K562 (cell line): ENCODE results near the gene ELF5. TPM values are rescaled to one million over a fixed set of nuclear protein-coding genes. Genes with fewer than 3 reads are reported as not detected.

Experiments used
- ATAC-seq: fragments of 200-7000 bp; cut with Tn5 transposase; 3 replicates; pipeline ENCODE4 v1.9.1; 2020; ENCODE audit warnings: moderate library complexity
- BruUV-seq: library from RNA; stranded (reverse); fragments of 400-500 nt; replicated peaks from 2 replicates; lab custom pipeline; 2021; lab: Mats Ljungman, UMichigan
- CTCF ChIA-PET: fragments of 300-600 bp; formaldehyde crosslinking; extraction: SDS; loops from one replicate; lab custom pipeline; 2021; ENCODE audit warnings: low intra/inter-chr PET ratio; lab: Yijun Ruan, JAX
- POLR2A ChIA-PET: fragments of 300-600, 350-650 bp; sonication (Branson Sonifier 250); formaldehyde crosslinking; extraction: SDS; loops from one replicate; lab custom pipeline; 2021; ENCODE audit warnings: antibody characterized with exemption, inconsistent platforms; lab: Yijun Ruan, JAX
- DNase-seq, 4 experiments: peaks; one replicate each; pipeline versions ENCODE4 v3.0.0 to v3.0.0-alpha.2; 2011 to 2018; ENCODE audit warnings: low spot score in 3 of 4, mixed read lengths in 3 of 4; ENCODE audit errors: extremely low read depth in 1 of 4
- FAIRE-seq: peaks from 2 replicates; lab custom pipeline; 2011; peaks lifted over from hg19 to GRCh38; lab: Jason Lieb, UNC
- H2AFZ ChIP-seq: 2 replicates; pipeline ENCODE4 v1.6.0; 2011; ENCODE audit warnings: low read depth, low read length, control low read depth, inconsistent platforms
- H3K27ac ChIP-seq: fragments of 200-600 bp; 3 replicates; pipeline ENCODE4 v1.8.0; 2011; ENCODE audit warnings: low read depth, mild to moderate bottlenecking, control low read depth, inconsistent platforms, low read length, moderate library complexity, mixed read lengths; ENCODE audit errors: extremely low read depth
- H3K27me3 ChIP-seq, 2 experiments: fragments of 300-600 bp in 1 of 2; 2 replicates in 1 of 2; 3 replicates in 1 of 2; pipeline versions ENCODE4 v1.6.0 to v1.8.0; 2011; ENCODE audit warnings: inconsistent platforms in 2 of 2, low read length in 2 of 2, mild to moderate bottlenecking in 1 of 2, mixed read lengths in 1 of 2, moderate library complexity in 1 of 2; ENCODE audit not compliant: control insufficient read depth in 2 of 2, insufficient read depth in 2 of 2
- H3K36me3 ChIP-seq: fragments of 300-600 bp; 3 replicates; pipeline ENCODE4 v1.8.0; 2011; ENCODE audit warnings: mild to moderate bottlenecking, low read length, inconsistent platforms; ENCODE audit not compliant: control insufficient read depth, insufficient read depth
- H3K4me1 ChIP-seq, 2 experiments: fragments of 200-600 bp in 1 of 2; replicated peaks in 1 of 2; 2 replicates in 1 of 2; 3 replicates in 1 of 2; pipeline versions ENCODE4 v1.5.1 to v1.8.0; 2011; ENCODE audit warnings: inconsistent platforms in 2 of 2, low read length in 2 of 2, mild to moderate bottlenecking in 1 of 2, mixed read lengths in 1 of 2, moderate library complexity in 1 of 2; ENCODE audit not compliant: control insufficient read depth in 2 of 2, insufficient read depth in 2 of 2
- H3K4me2 ChIP-seq: 2 replicates; pipeline ENCODE4 v1.6.1; 2011; ENCODE audit warnings: low read length, control low read depth, inconsistent platforms, mixed read lengths; ENCODE audit not compliant: insufficient read depth
- H3K4me3 ChIP-seq: fragments of 200-600 bp; sonication (generic), shearing (Covaris generic); 2 replicates; pipeline ENCODE4 v1.5.1; 2016; ENCODE audit warnings: control low read depth, inconsistent platforms
- H3K79me2 ChIP-seq: fragments of 200-600 bp; 3 replicates; pipeline ENCODE4 v1.8.0; 2011; ENCODE audit warnings: low read length, inconsistent platforms; ENCODE audit not compliant: control insufficient read depth, insufficient read depth
- H3K9ac ChIP-seq, 2 experiments: 2 replicates each; pipeline versions ENCODE4 v1.6.0 to v1.6.1; 2011; ENCODE audit warnings: low read depth in 2 of 2, low read length in 2 of 2, control low read depth in 1 of 2, inconsistent platforms in 1 of 2, mild to moderate bottlenecking in 1 of 2, mixed read lengths in 1 of 2; ENCODE audit not compliant: insufficient read depth in 1 of 2
- H3K9me1 ChIP-seq: one replicate; pipeline ENCODE4 v1.6.0; 2011; ENCODE audit warnings: inconsistent platforms, mild to moderate bottlenecking, low read length, moderate library complexity; ENCODE audit not compliant: control insufficient read depth, insufficient read depth
- H3K9me3 ChIP-seq: replicated peaks from 2 replicates; pipeline ENCODE4 v1.5.1; 2011; ENCODE audit warnings: low read depth, low read length, inconsistent platforms; ENCODE audit not compliant: control insufficient read depth, insufficient read depth
- H4K20me1 ChIP-seq: replicated peaks from 2 replicates; pipeline ENCODE4 v1.6.1; 2011; ENCODE audit warnings: low read length, inconsistent platforms, mixed read lengths; ENCODE audit not compliant: control insufficient read depth, insufficient read depth
- ATF1 ChIP-seq, 2 experiments: fragments of 450-650 bp in 1 of 2; IDR thresholded peaks; 2 replicates each; pipeline ENCODE4 v1.6.1; 2016; ENCODE audit warnings: missing compliant biosample characterization in 1 of 2, missing genetic modification characterization in 1 of 2
- CAMTA2 ChIP-seq: fragments of 250-450 bp; sonication (Bioruptor Pico); conservative IDR thresholded peaks from 2 replicates; pipeline ENCODE4 v1.5.1; 2022
- CBX3 ChIP-seq, 2 experiments: IDR thresholded peaks; 1 replicate in 1 of 2; 2 replicates in 1 of 2; pipeline ENCODE4 v1.6.1; 2012; ENCODE audit warnings: inconsistent platforms in 2 of 2, low read length in 2 of 2, borderline replicate concordance in 1 of 2, control low read depth in 1 of 2
- CCNT2 ChIP-seq: IDR thresholded peaks from 2 replicates; pipeline ENCODE4 v1.6.1; 2011; ENCODE audit warnings: borderline replicate concordance, low read depth, mild to moderate bottlenecking, moderate library complexity, mixed read lengths, low read length; ENCODE audit not compliant: insufficient read length; ENCODE audit errors: extremely low read depth
- ELF2 ChIP-seq: fragments of 250-450 bp; sonication (Bioruptor Pico); IDR thresholded peaks from 2 replicates; pipeline ENCODE4 v1.5.0; 2021; ENCODE audit warnings: mild to moderate bottlenecking
- FOXM1 ChIP-seq, 2 experiments: fragments of 450-650 bp in 1 of 2; sonication (generic) in 1 of 2; formaldehyde crosslinking in 1 of 2; IDR thresholded peaks; 2 replicates each; pipeline versions ENCODE4 v1.6.1 to v1.9.0; 2017 to 2022; ENCODE audit warnings: low read depth in 2 of 2, mild to moderate bottlenecking in 2 of 2, missing genetic modification reagents in 1 of 2, moderate library complexity in 1 of 2
- HNRNPH1 ChIP-seq: fragments of 200-400 bp; formaldehyde crosslinking; optimal IDR thresholded peaks from 2 replicates; pipeline ENCODE3; 2017; ENCODE audit warnings: low read depth, mild to moderate bottlenecking, low read length, moderate library complexity
- KDM5B ChIP-seq: fragments of 200-600 bp; sonication (generic); IDR thresholded peaks from 2 replicates; pipeline ENCODE4 v1.6.1; 2012; ENCODE audit warnings: low read depth, mild to moderate bottlenecking, moderate library complexity, low read length, control low read depth, inconsistent platforms; ENCODE audit not compliant: insufficient replicate concordance
- NR3C1 ChIP-seq: sonication (generic); formaldehyde crosslinking; IDR thresholded peaks from 2 replicates; pipeline ENCODE4 v1.8.1; 2022; ENCODE audit warnings: missing genetic modification reagents
- PHF21A ChIP-seq: fragments of 450-650 bp; IDR thresholded peaks from 2 replicates; pipeline ENCODE4 v1.6.1; 2017; ENCODE audit warnings: low read depth, borderline replicate concordance
- RBFOX2 ChIP-seq: fragments of 200-400 bp; formaldehyde crosslinking; IDR thresholded peaks from 2 replicates; pipeline ENCODE4 v1.6.1; 2017; ENCODE audit warnings: low read depth, mild to moderate bottlenecking, low read length, moderate library complexity
- SIN3A ChIP-seq, 2 experiments: fragments of 150-350 bp in 1 of 2; IDR thresholded peaks; 2 replicates each; pipeline ENCODE4 v1.6.1; 2011 to 2016; ENCODE audit warnings: borderline replicate concordance in 2 of 2, low read depth in 2 of 2, low read length in 2 of 2, mild to moderate bottlenecking in 2 of 2, moderate library complexity in 2 of 2; ENCODE audit not compliant: control insufficient read depth in 1 of 2
- SMARCE1 ChIP-seq: fragments of 450-650 bp; IDR thresholded peaks from 2 replicates; pipeline ENCODE4 v1.7.1; 2016; ENCODE audit warnings: mild to moderate bottlenecking
- SMC3 ChIP-seq: conservative IDR thresholded peaks from 2 replicates; pipeline ENCODE4 v1.6.1; 2011; ENCODE audit warnings: low read depth, low read length, improper control_type of control experiment; ENCODE audit not compliant: insufficient read depth
- SPI1 ChIP-seq: IDR thresholded peaks from 2 replicates; pipeline ENCODE4 v1.6.1; 2011; ENCODE audit warnings: low read depth, low read length, control low read depth, borderline replicate concordance
- TSC22D4 ChIP-seq: fragments of 450-650 bp; IDR thresholded peaks from 2 replicates; pipeline ENCODE4 v1.6.1; 2016; ENCODE audit warnings: missing genetic modification characterization, missing biosample characterization, control low read depth
- ZFPM2 ChIP-seq: fragments of 250-450 bp; sonication (Bioruptor Pico); IDR thresholded peaks from 2 replicates; pipeline ENCODE4 v1.5.1; 2022; ENCODE audit warnings: mild to moderate bottlenecking
- WGBS: fragments of 100-300 bp; shearing (Covaris generic); methylation state at CpG from one replicate; pipeline ENCODE4 v1.1.6; 2016; ENCODE audit warnings: low coverage, mixed read lengths; ENCODE audit not compliant: insufficient coverage; ENCODE audit errors: missing lambda C conversion rate; 5-methylcytosine and 5-hydroxymethylcytosine counted together
- in situ Hi-C: fragments of 300-500 bp; cut with MboI; formaldehyde crosslinking; loops from 4 replicates; pipeline ENCODE4 v1.15.0; 2018; ENCODE audit warnings: inconsistent platforms, mixed read lengths
- intact Hi-C: fragments of 100-400 bp; cut with micrococcal nuclease; formaldehyde crosslinking; loops from 2 replicates; pipeline ENCODE4 v1.14.2; 2022
- polyA plus RNA-seq, 8 experiments: library from polyadenylated mRNA; depleted of rRNA in 4 of 8; stranded (reverse) in 5 of 8; unstranded in 3 of 8; fragments of >200 nt; fragmentation: Nextera tagmentation in 2 of 8; fragmentation: Illumina TruSeq in 1 of 8; extraction: Ambion mirVana in 2 of 8; extraction: Trizol in 1 of 8; gene quantifications; 2 replicates each; pipeline versions ENCODE4 v1.2.1 to v1.2.3, GENCODE V29; 2011 to 2014; ENCODE audit warnings: inconsistent platforms in 1 of 8, missing spikeins in 1 of 8
- total RNA-seq, 7 experiments: library from RNA; depleted of rRNA in 6 of 7; stranded (reverse); fragments of >200 nt in 6 of 7; fragmentation: Illumina TruSeq in 2 of 7; extraction: Trizol in 2 of 7; gene quantifications; 2 replicates each; pipeline versions ENCODE4 v1.2.1 to v1.2.3, GENCODE V29; 2011 to 2021; ENCODE audit warnings: low replicate concordance in 1 of 7
- TF ChIP-seq, protein P1 (sequence below): fragments of 250-450 bp; sonication (Bioruptor Pico); IDR thresholded peaks from 2 replicates; pipeline ENCODE4 v1.8.0; 2022; ENCODE audit warnings: inconsistent platforms

The ELF5 gene
- total and polyA plus RNA-seq, 9 of the 15 experiments (the other 6 are each of a cell fraction or from before 2014, with no cell fraction given): not detected

DNA sequence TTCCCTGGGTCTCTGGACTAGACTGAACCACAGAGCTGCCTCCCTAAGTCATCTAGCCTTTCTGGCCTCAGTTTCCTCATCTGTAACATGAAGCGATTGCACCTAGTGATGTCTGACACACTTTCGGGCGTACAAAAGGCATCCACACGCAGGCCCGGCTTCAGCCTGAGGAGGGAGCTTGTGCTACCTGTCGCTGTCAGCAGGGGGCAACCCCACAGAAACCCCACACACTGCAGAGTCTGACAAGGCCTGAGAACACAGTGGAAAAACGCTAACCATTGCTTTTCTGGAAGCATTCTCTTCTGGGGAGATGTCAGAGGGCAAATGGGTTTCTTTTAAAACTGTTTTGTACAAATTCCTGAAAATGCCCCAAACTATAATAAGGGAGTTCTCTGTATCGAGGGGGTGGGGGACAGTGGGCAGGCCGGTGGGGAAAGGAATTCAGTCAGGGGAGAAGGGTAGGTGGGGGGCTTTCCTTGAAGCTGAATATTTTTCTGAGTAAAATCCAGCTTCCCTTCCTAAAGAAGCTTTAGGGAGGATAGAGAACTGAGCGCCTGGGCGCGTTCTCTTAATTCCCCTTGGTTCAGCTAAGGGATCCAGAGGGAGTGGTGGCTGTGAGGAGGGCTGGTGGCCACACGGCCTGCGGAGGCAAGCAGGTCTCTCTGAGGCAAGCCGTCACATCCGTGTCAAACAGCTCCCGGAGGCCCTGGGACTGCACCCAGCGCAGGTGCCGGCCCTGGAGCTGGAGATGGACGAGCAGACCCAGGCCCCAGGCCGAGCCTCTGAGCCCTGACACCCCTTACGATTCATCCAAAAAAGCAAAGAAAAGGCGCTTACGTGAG, 533 bp downstream of the ELF5 start:
- BruUV-seq: no TSS peak
- no peaks in the 10 kb centered on the region for H3K9me1 ChIP-seq
- H3K27ac ChIP-seq: no peak overlapping the region
- intact Hi-C loops: loop anchor here (2.0 to 5.0 kb wide), 3 partner anchors 378 to 879 kb away; no protein-coding TSS in a partner anchor
- no peak overlapping the region for H3K4me2 ChIP-seq
- ChIA-PET POLR2A (interaction anchor here (0.6 to 1.4 kb wide), 4 partner anchors 18 to 403 kb away, joined by 3 read pairs; partner anchors contain the start of gene ABTB2), CTCF (interaction anchor here (0.7 to 0.8 kb wide), 2 partner anchors 378 to 899 kb away, joined by 4 read pairs; no protein-coding TSS in a partner anchor)
- 41% methylated on average over 20 of the region's 24 CpGs for WGBS
- peak overlapping the region; percentile 42 for H2AFZ ChIP-seq
- no peak overlapping the region for H3K9ac ChIP-seq
- H3K4me3 ChIP-seq: no peak overlapping the region
- in situ Hi-C loops: no loop called here
- no peaks in the 10 kb centered on the region for H3K9me3 ChIP-seq
- H3K27me3 ChIP-seq: peaks cover 0 to 3% of the 10 kb centered on the region in 2 experiments; a peak in 1 of 5 replicates
- H4K20me1 ChIP-seq: no peaks in the 10 kb centered on the region
- DNase-seq (peak; percentile 73 to 79 (median 77)), FAIRE-seq (peak; percentile 97), ATAC-seq (peak; percentile 99)
- no peaks in the 10 kb centered on the region for H3K36me3 ChIP-seq
- H3K4me1 ChIP-seq: peaks cover 0 to 3% of the 10 kb centered on the region in 2 experiments; a peak in 1 of 5 replicates
- H3K79me2 ChIP-seq: no peaks in the 10 kb centered on the region
- TF ChIP-seq, protein P1, sequence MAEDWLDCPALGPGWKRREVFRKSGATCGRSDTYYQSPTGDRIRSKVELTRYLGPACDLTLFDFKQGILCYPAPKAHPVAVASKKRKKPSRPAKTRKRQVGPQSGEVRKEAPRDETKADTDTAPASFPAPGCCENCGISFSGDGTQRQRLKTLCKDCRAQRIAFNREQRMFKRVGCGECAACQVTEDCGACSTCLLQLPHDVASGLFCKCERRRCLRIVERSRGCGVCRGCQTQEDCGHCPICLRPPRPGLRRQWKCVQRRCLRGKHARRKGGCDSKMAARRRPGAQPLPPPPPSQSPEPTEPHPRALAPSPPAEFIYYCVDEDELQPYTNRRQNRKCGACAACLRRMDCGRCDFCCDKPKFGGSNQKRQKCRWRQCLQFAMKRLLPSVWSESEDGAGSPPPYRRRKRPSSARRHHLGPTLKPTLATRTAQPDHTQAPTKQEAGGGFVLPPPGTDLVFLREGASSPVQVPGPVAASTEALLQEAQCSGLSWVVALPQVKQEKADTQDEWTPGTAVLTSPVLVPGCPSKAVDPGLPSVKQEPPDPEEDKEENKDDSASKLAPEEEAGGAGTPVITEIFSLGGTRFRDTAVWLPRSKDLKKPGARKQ (CRISPR knock-in tag): 0 out of 2 replicates have a peak, but pooled peaks have one; percentile 22
- no peak for TF ChIP-seq HNRNPH1
- no peak for TF ChIP-seq ATF1 (CRISPR knock-in tag; IDR thresholded peaks at IDR 0.05)
- TF ChIP-seq ATF1 (tag; IDR thresholded peaks at IDR 0.05): no peak
- TF ChIP-seq RBFOX2: no peak
- TF ChIP-seq NR3C1 (CRISPR knock-in tag): no peak
- TF ChIP-seq CCNT2: no peak
- TF ChIP-seq FOXM1 (IDR thresholded peaks at IDR 0.05; ENCODE audit: low read depth): no peak
- TF ChIP-seq FOXM1 (CRISPR knock-in tag; IDR thresholded peaks at IDR 0.05; ENCODE audit: low read depth): no peak
- TF ChIP-seq KDM5B: no peak
- TF ChIP-seq CBX3 (IDR thresholded peaks at IDR 0.05; ENCODE audit: borderline replicate concordance in 1 of 2, low read length in 2 of 2): no peak
- no peak for TF ChIP-seq SMARCE1
- peak; percentile 72 for TF ChIP-seq SMC3
- TF ChIP-seq ZFPM2: no peak
- TF ChIP-seq TSC22D4 (tag): no peak
- no peak for TF ChIP-seq CAMTA2 (CRISPR knock-in tag)
- TF ChIP-seq SPI1: no peak
- TF ChIP-seq PHF21A: no peak
- no peak for TF ChIP-seq ELF2
- TF ChIP-seq SIN3A (IDR thresholded peaks at IDR 0.05; ENCODE audit: borderline replicate concordance in 2 of 2, control insufficient read depth in 1 of 2, low read depth in 2 of 2, low read length in 2 of 2): no peak
